ENCODE results near the gene ARHGEF12. TPM values are rescaled to one million over a fixed set of nuclear protein-coding genes. Genes with fewer than 3 reads are reported as not detected.

Gene ARHGEF12
- total RNA-seq, 1 donor from 2014 or later = 62.7 TPM

DNA sequence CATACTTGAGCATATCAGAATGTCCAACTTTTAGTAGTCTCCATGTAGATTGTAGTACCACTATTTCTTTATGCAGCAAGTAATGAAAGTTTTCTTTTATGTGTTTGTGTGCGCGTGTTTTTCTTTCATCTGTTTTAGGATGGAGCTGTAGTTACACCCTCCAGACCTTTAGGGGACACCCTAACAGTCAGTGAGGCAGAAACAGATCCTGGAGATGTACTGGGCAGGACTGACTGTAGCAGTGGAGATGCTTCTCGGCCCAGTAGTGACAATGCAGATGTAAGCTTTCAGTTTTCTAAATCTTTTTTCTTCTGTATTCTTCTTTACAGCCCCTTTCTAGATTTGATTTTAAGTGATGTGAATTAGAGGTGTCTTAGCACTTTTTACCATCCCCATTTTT, 95.4 kb downstream of the ARHGEF12 start:
- peak; percentile 64 for ATAC-seq

DNA sequence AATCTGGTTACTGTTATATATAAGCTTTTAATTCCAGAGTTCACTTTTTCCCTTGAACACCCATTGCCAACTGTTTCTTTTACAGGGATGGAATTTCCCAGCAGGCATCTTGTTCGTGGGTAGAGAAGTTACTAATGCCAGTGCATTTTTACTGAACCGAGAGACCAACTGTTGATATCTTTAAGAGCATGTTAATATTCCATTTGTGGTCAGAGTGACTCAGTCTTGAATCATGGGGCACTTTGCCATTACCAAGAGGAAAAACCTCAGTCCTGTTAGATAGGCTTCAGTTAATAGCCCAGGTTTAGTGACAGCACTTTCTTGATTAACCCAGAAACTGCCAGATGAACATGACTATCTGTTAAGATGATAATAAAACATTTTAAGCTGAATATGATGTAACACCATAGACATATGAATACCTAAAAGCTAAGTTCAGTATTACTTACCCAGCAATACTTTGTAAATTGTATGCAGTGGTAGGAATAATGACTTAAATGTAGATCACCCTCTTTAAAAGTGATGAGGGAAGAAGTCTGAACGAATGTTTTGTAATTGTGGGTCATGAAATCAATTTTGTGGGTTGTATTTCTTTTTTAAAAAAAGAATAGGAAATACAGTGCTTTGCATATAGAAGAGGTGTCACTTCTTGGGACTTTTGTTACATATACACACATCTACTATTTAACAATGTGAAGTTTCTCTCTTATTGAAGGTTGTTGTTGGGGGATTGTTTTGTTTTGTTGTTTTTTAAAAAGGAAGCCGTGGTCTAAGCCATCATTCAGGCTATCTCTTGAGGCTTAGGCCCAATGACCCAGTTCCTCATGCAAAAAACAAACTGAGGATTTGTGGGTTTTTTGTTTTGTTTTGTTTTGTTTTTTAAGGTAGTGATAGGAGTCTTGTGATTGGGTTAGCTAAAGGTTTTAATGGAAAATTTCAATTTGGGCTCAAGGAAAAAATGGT, 96.1 kb downstream of the ARHGEF12 start:
- peak; percentile 96 for ATAC-seq

DNA sequence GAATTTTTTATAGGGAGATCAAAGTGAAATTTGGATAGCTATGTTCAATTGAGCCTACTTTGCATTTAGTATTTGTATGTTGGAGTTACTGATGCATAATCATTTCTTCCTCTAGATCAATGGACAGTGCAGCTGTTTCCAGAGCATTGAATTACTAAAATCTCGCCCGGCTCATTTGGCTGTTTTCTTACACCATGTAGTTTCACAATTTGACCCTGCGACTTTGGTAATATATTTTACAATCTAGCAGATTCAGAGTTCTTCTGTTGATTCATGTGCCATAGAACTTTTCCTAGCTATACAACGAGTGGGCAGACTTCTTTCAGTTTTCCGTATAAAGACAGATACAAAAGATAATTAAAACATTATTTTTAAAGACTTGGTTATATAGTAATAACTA, 105.4 kb downstream of the ARHGEF12 start:
- no peak for ATAC-seq

DNA sequence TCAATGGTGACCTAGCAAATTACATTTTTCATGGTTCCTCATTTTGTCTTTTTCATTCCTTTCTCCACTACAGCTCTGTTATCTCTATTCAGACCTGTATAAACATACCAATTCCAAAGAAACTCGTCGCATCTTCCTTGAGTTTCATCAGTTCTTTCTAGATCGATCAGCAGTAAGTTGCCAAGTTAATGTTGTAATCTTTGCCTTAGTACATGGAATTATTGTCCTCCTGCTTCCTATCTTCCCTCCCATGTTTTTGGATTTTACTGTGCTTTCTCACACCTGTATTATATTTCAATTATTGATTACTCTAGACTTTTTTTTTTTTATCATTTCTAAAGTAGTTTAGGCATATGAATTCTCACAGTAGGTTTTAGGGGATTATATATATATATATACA, 105.8 kb downstream of the ARHGEF12 start:
- no peak for ATAC-seq

DNA sequence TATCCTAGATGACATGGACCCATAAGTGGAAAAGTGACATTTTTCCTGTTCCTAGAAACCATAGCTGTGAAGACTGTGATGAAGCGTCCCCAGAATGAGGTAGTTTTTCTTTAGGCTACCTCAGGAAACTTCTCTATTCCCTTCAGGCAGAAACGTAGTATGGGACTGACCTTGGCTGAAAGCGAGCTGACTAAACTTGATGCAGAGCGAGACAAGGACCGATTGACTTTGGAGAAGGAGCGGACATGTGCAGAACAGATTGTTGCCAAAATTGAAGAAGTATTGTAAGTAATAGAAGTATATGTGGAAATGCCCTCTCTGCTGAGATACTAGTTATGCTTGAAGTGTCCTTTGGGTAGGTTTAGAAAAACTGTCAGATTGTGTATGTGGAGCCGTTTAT, 110.6 kb downstream of the ARHGEF12 start:
- no peak for ATAC-seq

DNA sequence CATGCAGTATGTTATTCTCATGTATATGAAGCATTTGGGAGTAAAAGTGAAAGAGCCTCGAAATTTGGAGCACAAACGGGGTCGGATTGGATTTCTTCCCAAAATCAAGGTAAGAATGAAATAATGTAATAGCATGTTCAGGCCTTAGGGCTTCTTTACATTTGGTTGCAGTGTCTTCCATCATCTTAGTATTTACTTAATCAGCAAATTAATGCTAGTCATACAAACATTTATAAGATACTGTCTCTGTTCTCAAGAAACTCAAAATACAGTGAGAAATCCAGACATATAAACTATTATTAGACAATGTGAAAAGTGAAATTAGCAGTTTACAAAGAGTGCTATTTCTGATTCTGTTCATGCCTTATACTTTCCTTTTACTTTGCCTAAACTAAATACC, 112.0 kb downstream of the ARHGEF12 start:
- ATAC-seq = no peak

DNA sequence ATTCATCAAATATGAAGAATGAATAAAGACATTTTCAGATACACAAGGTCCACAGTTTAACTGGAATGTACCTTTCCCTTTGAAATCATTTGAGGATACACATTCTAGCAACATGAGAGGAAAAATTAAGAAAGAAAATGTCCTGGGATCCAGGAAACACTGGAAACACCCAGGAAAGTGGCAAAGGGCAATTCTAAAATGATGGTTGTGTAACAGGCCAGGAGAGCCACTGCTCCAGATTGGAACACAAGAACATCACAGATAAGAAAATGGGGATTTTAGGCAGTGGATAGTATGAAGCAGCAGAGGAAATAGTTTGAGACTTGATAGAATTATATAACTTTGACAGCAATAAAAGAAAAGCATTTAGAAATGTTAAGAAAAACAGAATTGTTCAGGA, 119.3 kb downstream of the ARHGEF12 start:
- no peak for ATAC-seq

DNA sequence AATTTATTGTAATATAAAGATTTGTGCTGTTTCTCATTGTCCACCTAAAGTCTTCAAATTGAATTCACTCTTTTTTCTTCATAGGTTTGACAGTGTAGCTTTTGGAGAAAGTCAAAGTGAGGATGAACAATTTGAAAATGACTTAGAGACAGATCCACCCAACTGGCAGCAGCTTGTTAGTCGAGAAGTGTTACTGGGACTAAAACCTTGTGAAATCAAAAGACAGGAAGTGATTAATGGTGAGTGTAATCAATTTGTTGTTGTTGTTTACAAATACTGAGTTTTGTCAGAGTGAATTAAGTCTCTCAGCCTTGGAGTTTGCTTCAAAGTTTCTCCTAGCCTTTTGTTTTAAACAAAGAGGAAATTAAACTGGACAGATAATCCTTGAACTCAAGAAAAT, 121.8 kb downstream of the ARHGEF12 start:
- no peak for ATAC-seq

DNA sequence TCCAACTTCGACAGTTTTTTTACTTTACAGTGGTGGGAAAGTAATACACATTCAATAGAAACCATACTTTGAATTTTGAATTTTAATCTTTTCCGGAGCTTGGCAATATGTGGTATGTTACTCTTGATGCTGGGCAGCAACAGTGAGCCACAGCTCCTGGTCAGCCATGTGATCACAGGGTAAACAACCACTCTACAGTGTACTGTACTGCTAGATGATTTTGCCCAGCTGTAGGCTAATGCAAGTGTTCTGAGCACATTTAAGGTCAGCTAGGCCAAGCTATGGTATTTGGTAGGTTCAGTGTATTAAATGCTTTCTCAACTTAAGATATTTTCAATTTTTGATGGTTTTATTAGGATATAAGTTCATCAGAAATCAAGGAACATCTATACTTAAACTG, 126.6 kb downstream of the ARHGEF12 start:
- no peak for ATAC-seq

DNA sequence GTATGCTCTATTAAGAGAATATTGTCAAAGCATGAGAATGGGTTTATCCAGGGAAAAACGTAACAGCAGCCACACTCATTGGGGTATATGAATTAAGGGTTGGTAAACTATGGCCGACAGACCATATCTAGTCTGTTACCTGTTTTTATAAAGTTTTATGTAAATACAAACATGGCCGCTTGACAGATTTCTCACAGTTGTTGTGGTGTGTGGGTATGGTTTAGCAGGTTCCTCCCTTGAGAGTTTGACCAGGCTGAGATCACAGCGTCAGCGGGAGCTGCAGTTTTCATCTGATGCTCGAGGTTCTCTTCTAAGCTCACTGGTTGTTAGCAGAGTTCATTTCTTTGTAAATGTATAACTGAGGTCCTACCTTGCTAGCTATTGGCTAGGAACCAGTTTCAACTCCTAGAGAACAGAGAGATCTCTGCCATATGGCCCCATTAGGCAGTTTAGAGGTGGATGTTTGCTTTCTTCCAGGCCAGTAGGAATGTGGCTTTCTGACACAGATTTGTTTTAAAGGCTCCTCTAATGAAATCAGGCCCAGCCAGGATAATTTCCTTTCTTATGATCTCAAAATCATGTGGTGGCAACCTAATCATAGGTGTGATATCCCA, 129.8 kb downstream of the ARHGEF12 start:
- no peak for ATAC-seq

DNA sequence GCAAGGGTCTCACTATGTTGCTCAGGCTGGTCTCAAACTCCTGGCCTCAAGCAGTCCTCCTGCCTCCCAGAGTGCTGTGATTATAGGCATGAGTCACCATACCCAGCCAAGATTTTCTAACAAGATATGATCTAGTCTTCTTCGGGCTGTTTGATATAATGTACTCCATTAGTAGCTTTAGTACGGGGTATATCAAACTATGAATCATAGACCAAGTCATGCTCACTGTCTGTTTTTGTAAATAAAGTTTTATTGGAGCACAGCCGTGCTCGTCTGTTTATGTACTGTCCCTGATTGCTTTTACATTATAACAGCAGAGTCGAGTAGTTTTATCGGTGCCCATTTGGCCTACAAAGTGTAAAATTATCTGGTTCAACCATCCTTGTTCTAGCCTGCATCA, 131.4 kb downstream of the ARHGEF12 start:
- no peak for ATAC-seq

DNA sequence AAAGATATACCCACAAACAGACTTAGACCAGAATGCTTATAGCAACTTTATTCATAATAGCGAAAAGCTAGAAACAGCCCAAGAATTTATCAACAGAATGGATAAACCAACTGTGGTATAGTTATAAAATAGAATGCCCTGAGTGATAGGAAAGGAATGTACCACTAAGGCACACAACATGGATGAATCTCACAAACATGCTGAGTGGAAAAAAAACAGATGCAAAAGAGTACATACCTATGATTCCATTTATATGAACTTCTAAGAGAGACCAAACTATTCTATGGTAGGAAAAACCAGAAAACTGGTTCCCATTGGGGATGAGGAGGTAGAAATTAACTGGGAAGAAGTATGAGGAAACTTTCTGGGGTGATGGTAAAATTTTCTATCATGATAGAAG, 134.9 kb downstream of the ARHGEF12 start:
- no peak for ATAC-seq

DNA sequence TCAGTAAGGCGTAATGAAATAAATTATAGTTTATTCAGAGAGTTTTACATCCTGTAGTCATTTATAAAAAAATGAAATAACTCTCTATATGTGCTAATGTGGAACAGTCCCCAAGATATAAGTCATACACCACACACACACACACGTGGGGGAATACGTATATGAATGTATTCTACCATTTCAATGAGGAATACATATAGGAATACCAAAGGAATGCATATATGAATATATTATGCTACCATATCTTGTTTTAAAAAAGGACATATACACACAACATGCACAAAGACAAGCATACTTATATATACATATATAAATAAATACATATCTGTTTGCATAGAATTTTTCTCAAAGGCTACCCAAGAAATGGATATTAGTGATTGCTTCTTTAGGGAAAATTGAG, 135.8 kb downstream of the ARHGEF12 start:
- no peak for ATAC-seq

DNA sequence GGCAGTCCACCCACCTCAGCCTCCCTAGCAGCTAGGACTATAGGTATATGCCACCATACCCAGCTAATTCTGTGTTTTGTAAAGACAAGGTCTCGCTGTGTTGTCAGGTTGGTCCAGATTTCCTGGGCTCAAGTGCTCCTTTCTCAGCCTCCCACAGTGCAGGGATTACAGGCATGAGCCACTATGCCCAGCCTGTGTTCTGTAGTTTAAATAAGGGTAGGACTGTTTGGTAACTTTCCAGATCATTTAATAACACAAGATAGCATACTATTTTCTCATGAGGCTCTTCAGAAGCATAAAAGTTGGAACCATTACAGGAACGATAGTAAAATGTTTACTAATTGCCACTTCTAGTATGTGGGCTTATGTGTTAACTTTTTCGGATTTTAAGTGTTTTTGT, 137.3 kb downstream of the ARHGEF12 start:
- no peak for ATAC-seq

DNA sequence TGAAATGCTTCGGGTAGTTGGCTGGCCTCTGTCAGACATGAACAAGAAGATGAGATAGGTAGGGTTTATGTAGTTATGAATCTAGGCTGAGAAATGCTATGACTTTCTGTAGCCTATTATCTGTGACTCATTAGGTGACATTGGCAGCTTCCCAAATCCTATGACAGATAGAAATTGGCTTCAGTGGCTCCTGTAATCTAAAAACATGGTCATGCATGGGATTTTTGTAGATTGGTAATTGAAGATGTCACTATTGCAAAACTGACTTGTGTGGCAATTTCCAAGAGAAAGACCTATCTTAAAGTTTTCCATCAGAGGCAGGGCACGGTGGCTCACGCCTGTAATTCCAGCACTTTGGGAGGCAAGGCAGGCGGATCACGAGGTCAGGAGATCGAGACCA, 145.9 kb downstream of the ARHGEF12 start:
- no peak for ATAC-seq

DNA sequence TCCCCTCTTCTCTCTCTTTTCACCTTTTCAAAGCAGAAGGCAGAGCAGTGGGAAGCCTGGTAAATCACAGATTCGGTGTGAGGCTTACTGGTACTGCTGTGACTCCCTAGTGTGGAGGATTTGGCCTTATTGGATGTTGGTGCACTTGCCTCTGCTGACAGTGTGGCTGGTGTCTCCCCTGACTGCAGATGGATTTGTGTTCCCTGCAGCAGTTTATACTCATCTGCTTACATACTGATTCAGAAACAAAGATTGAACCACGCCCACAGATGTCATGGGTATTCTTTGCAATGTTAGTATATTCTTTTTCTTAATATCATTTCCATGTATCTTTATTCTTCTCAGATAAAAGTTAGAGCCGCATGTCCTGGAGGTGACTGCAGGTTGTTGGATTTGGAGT, 148.5 kb downstream of the ARHGEF12 start:
- no peak for ATAC-seq

DNA sequence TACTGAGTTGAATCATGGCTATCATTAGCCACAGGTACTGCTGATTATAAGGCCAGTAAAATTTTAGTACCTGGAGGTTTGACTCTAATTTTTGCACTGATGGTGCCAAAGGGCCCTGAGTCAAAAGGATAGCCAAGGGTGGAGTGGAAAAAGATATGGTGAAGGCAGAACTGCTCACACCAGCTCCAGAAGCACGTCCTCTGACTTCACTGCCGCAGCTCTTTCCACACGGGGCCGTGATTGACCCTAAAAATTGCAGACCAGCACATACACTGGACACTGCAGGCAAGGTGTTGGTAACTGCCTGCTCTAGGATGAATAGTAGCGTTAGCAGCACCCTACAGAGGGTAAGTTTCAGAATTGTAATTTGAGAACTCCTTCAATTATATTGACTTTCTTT, 149.9 kb downstream of the ARHGEF12 start:
- no peak for ATAC-seq

DNA sequence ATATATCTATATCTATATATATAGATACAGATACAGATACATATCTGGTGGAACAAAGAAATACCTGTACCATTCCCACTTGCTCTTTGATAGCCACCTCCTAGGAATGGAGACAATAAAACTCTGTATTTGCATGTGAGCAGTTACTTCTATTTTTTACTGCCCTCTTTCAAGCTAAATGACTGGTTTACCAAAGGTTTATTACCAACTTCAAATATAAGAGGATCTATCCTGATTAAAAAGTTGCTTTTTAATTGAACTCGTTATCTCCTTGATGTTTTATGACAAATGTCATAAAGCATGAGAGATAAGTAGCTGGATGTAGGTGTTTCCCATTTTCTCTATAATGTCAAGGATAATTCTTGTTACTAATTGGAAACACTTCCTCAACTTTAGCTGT, 153.6 kb downstream of the ARHGEF12 start:
- no peak for ATAC-seq

DNA sequence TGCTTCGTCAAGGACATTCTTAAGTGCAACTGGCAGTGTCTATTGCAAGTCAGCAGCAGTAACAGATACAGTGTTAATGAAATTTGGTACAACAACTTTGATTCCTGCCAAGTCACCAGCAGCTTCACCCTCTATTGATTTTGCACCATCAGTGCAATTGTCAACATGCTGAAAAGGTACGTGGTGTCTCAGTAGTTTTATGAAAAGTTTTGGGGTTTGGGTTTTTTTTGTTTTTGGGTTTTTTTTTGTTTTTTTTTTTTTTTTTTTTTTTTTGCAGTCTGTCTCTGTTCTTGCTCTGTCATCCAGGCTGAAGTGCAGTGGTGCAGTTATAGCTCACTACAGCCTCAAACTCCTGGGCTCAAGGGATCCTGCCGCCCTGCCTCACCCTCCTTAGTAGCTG, 156.3 kb downstream of the ARHGEF12 start:
- ATAC-seq = no peak

DNA sequence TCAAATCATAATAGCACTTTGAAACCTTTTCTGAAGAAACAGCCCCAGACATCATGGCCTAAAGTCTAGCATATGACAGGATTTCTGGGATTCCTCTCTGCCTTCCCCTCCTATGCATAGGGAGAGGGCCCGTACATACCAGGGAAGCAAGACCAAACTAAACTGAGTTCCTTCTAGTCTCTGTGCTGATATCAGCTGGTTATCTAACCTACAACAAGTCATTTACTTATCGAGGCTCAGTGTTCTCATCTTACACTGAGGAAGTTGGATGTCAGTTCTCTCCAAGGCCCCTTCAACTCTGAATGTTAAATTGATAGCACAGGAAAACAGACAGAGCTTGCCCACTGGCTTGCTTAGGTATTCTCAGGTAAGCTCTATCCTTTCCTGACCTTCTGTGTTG, 158.4 kb downstream of the ARHGEF12 start:
- no peak for ATAC-seq

DNA sequence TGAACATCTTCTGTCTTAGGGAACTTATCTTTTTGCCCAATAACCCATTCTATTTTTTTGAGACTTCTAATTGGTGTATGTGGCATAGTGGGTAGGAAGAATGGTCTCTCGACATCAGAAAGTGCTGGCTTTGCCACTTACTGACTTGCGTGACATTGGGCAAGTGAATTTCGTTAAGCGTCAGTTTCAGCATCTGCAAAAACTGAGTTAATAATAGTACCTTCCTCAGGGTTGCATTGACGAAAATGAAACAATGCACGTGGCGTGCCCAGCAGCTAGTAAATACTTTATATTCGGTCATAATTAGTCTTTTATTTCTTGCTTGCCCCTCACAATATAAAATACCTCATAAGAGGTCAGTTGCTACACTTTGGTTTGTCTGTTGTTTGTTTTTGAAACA, 162.9 kb downstream of the ARHGEF12 start:
- ATAC-seq = no peak

DNA sequence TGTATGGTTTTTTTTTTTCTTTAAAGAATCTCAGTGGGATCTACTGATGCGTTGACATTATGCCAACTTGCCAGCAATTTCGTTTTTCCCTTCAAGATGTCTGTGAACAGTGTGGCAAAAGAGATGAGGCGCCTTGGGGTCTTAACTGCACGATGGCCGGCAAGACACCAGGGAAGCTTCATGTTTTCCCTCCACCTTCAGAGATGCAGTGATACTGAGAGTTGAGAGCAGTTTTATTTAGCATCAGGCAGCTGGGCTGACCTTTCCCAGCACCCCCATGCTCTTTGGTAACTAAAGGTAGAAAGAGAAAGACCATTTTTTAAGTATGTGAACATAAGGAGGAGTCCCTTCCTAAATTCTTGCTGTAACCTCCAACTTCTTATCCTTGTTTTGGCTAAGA, 163.6 kb downstream of the ARHGEF12 start:
- ATAC-seq = no peak

DNA sequence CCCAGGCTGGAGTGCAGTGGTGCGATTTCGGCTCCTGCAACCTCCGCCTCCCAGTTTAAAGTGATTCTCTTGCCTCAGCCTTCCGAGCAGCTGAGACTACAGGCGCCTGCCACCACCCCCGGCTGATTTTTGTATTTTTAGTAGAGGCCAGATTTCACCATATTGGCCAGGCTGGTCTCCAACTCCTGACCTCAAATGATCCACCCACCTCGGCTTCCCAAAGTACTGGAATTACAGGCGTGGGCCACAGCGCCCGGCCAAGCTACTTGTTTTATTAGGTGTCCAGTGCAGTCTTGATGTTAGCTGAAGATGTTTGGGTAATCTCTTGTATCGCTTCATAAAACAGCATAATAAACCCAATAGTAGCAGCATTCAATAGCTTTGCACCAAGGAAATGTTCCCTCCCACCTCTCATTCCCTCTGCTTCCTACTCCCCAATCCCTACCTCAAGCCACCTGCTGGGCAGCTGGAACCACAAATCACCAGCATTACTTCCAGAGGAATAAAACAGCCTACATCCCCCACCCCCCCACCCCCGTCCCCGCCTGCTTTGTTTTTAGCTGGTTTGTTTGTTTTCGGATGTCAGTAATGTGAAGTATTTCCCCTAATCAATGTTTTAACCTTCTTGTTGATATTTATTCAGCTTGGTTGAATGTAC, 164.3 kb downstream of the ARHGEF12 start:
- ATAC-seq = no peak

DNA sequence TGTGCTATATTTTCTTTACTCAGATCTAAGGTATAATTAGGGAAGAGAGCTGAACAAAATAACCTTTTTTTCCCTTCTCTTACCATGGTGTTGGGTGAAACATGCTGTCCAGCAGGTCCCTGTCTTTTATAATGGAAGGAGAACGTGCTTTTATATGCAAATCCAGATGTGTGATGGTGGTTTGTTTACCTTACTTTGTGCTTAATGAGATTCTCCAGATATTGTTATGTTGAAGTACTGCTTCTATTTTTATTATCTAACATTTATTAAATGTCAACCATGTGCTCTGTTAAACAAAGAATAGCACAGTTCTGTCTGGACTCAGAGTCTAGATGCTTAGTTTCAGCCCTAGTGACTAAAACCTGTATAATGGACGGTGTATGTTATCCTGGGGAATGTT, 165.2 kb downstream of the ARHGEF12 start:
- ATAC-seq = no peak

Measured in esophagus mucosa (tissue), 1 donor.